GM12878 (cell line): ENCODE measurements around the gene SUSD5. TPM values are rescaled to one million over a fixed set of nuclear protein-coding genes. Genes with fewer than 3 reads are reported as not detected.

Experiments used
- ATAC-seq: fragments of 200-7000 bp; cut with Tn5 transposase; 3 replicates; pipeline ENCODE4 v1.9.1; 2020; ENCODE audit warnings: mild to moderate bottlenecking, moderate library complexity
- BruUV-seq: library from RNA; stranded (reverse); fragments of 400-500 nt; replicated peaks from 2 replicates; lab custom pipeline; 2021; lab: Mats Ljungman, UMichigan
- CTCF ChIA-PET: fragments of 300-600 bp; sonication (Branson Sonifier 250); formaldehyde crosslinking; extraction: SDS; loops from one replicate; lab custom pipeline; 2021; ENCODE audit warnings: inconsistent platforms; lab: Yijun Ruan, JAX
- POLR2A ChIA-PET: fragments of 350-600 bp; formaldehyde crosslinking; extraction: SDS; loops from one replicate; lab custom pipeline; 2021; ENCODE audit warnings: inconsistent platforms; lab: Charles Lee
- RAD21 ChIA-PET: fragments of 300-600 bp; sonication (Branson Sonifier 250); formaldehyde crosslinking; loops from one replicate; lab custom pipeline; 2023; ENCODE audit warnings: antibody characterized with exemption; ENCODE audit not compliant: unreplicated experiment; lab: Charles Lee
- SMC1A ChIA-PET: fragments of 300-600 bp; sonication (Branson Sonifier 250); formaldehyde crosslinking; loops from one replicate; lab custom pipeline; 2023; ENCODE audit not compliant: unreplicated experiment, uncharacterized antibody; lab: Charles Lee
- DNase-seq: peaks from one replicate; pipeline ENCODE4 v3.0.0-alpha.2; 2011; ENCODE audit warnings: low read depth, low spot score
- FAIRE-seq: peaks from 3 replicates; lab custom pipeline; 2011; peaks lifted over from hg19 to GRCh38; lab: Jason Lieb, UNC
- H2AFZ ChIP-seq: 2 replicates; pipeline ENCODE4 v1.6.0; 2011; ENCODE audit warnings: low read depth, low read length, control low read depth; ENCODE audit not compliant: control insufficient read depth
- H3K27ac ChIP-seq: 2 replicates; pipeline ENCODE4 v1.5.1; 2011; ENCODE audit warnings: control low read depth; ENCODE audit not compliant: control insufficient read depth, insufficient read depth
- H3K27me3 ChIP-seq, 2 experiments: replicated peaks in 1 of 2; 2 replicates each; pipeline versions ENCODE4 v1.6.0 to v1.6.1; 2011; ENCODE audit warnings: low read length in 1 of 2; ENCODE audit not compliant: control insufficient read depth in 2 of 2, insufficient read depth in 2 of 2
- H3K36me3 ChIP-seq, 2 experiments: 2 replicates each; pipeline ENCODE4 v1.5.1; 2011; ENCODE audit warnings: low read length in 1 of 2; ENCODE audit not compliant: control insufficient read depth in 2 of 2, insufficient read depth in 2 of 2
- H3K4me1 ChIP-seq: 2 replicates; pipeline ENCODE4 v1.6.1; 2011; ENCODE audit warnings: mild to moderate bottlenecking, low read length, moderate library complexity, mixed read lengths; ENCODE audit not compliant: control insufficient read depth, insufficient read depth
- H3K4me2 ChIP-seq: 2 replicates; pipeline ENCODE4 v1.6.0; 2011; ENCODE audit warnings: control low read depth; ENCODE audit not compliant: control insufficient read depth, insufficient read depth
- H3K4me3 ChIP-seq: fragments of 200-600 bp; sonication (generic); 2 replicates; pipeline ENCODE4 v1.5.1; 2016
- H3K79me2 ChIP-seq: 2 replicates; pipeline ENCODE4 v1.6.0; 2011; ENCODE audit warnings: low read length; ENCODE audit not compliant: control insufficient read depth, insufficient read depth
- H3K9ac ChIP-seq: 2 replicates; pipeline ENCODE4 v1.8.0; 2011; ENCODE audit warnings: low read length, control low read depth, mixed read lengths; ENCODE audit not compliant: control insufficient read depth, insufficient read depth
- H3K9me3 ChIP-seq: replicated peaks from 3 replicates; pipeline ENCODE4 v1.5.1; 2011; ENCODE audit warnings: mild to moderate bottlenecking, low read length; ENCODE audit not compliant: control insufficient read depth, insufficient read depth
- H4K20me1 ChIP-seq: 2 replicates; pipeline ENCODE4 v1.6.0; 2011; ENCODE audit not compliant: control insufficient read depth, insufficient read depth
- CBX5 ChIP-seq: sonication (generic); IDR thresholded peaks from 2 replicates; pipeline ENCODE4 v1.6.1; 2016; ENCODE audit warnings: low read depth, moderate library complexity, mild to moderate bottlenecking, inconsistent platforms
- CHD2 ChIP-seq: IDR thresholded peaks from 2 replicates; pipeline ENCODE4 v1.6.1; 2011; ENCODE audit warnings: low read depth, low read length, improper control_type of control experiment, borderline replicate concordance
- CREM ChIP-seq: IDR thresholded peaks from 2 replicates; pipeline ENCODE4 v1.6.1; 2014; ENCODE audit warnings: antibody characterized with exemption, low read depth
- GABPA ChIP-seq: IDR thresholded peaks from 2 replicates; pipeline ENCODE4 v1.6.1; 2014; ENCODE audit warnings: antibody characterized with exemption, low read depth, mild to moderate bottlenecking, inconsistent platforms
- HCFC1 ChIP-seq: fragments of 150-350 bp; IDR thresholded peaks from 2 replicates; pipeline ENCODE4 v1.6.1; 2014; ENCODE audit warnings: low read length
- HDAC6 ChIP-seq: fragments of 200-600 bp; sonication (generic); IDR thresholded peaks from one replicate; pipeline ENCODE4 v1.8.0; 2017; ENCODE audit warnings: antibody characterized with exemption; ENCODE audit not compliant: unreplicated experiment
- MYB ChIP-seq: fragments of 150-350 bp; IDR thresholded peaks from 2 replicates; pipeline ENCODE4 v1.6.1; 2014; ENCODE audit warnings: mild to moderate bottlenecking, low read depth, low read length, borderline replicate concordance
- RFX5 ChIP-seq: IDR thresholded peaks from 2 replicates; pipeline ENCODE4 v1.6.1; 2011; ENCODE audit warnings: low read depth, low read length, improper control_type of control experiment
- SRF ChIP-seq, 2 experiments: IDR thresholded peaks; 2 replicates each; pipeline ENCODE4 v1.6.1; 2011; ENCODE audit warnings: low read depth in 2 of 2, low read length in 2 of 2, mild to moderate bottlenecking in 1 of 2, moderate library complexity in 1 of 2
- TBL1XR1 ChIP-seq: IDR thresholded peaks from 2 replicates; pipeline ENCODE4 v1.6.1; 2012; ENCODE audit warnings: low read depth, low read length, improper control_type of control experiment
- TCF3 ChIP-seq: IDR thresholded peaks from 2 replicates; pipeline ENCODE4 v1.6.1; 2012; ENCODE audit warnings: low read depth, mild to moderate bottlenecking, low read length, borderline replicate concordance; ENCODE audit not compliant: insufficient read depth
- WRNIP1 ChIP-seq: IDR thresholded peaks from 2 replicates; pipeline ENCODE4 v1.6.1; 2011; ENCODE audit warnings: low read depth, low read length, improper control_type of control experiment, borderline replicate concordance
- WGBS: methylation state at CpG from one replicate; pipeline ENCODE4 v1.1.6; 2016; ENCODE audit warnings: low lambda C conversion rate; ENCODE audit not compliant: insufficient replicate concordance, insufficient coverage; ENCODE audit errors: missing lambda C conversion rate; 5-methylcytosine and 5-hydroxymethylcytosine counted together
- in situ Hi-C: fragments of 300-500 bp; cut with MboI; formaldehyde crosslinking; loops from 9 replicates; pipeline ENCODE4 v1.14.3; 2018; ENCODE audit warnings: mixed read lengths
- intact Hi-C: fragments of 100-400 bp; cut with micrococcal nuclease; formaldehyde crosslinking; loops from one replicate; pipeline ENCODE4 v1.14.2; 2022; ENCODE audit not compliant: unreplicated experiment
- polyA plus RNA-seq, 11 experiments: library from polyadenylated mRNA; depleted of rRNA in 4 of 11; unstranded in 6 of 11; stranded (reverse) in 5 of 11; fragments of >200 nt; fragmentation: Nextera tagmentation in 4 of 11; fragmentation: Illumina TruSeq in 1 of 11; extraction: Ambion mirVana in 4 of 11; extraction: Trizol in 1 of 11; gene quantifications; 1 replicate in 1 of 11; 2 replicates in 10 of 11; pipeline versions ENCODE4 v1.2.1 to v1.2.3, GENCODE V29; 2011 to 2016; ENCODE audit warnings: inconsistent platforms in 2 of 11, missing spikeins in 2 of 11, low read depth in 1 of 11
- total RNA-seq, 4 experiments: library from RNA; depleted of rRNA in 3 of 4; stranded (reverse); fragments of >200 nt in 3 of 4; fragmentation: Illumina TruSeq in 1 of 4; extraction: Trizol in 1 of 4; gene quantifications; 2 replicates each; pipeline versions ENCODE4 v1.2.1 to v1.2.3, GENCODE V29; 2013 to 2021
- TF ChIP-seq, protein P1 (sequence below): fragments of 450-650 bp; IDR thresholded peaks from 2 replicates; pipeline ENCODE4 v1.6.1; 2017; ENCODE audit warnings: mild to moderate bottlenecking, moderate library complexity
- TF ChIP-seq, protein P2 (sequence below): fragments of 450-650 bp; IDR thresholded peaks from 2 replicates; pipeline ENCODE4 v1.6.1; 2018; ENCODE audit warnings: mild to moderate bottlenecking, low read depth, moderate library complexity; ENCODE audit not compliant: partially characterized antibody

SUSD5 gene
- total and polyA plus RNA-seq, 10 of the 15 experiments (the other 5 are each of a cell fraction or from before 2014, with no cell fraction given) = 0.01 to 0.05 (median 0.03) TPM; not detected in 4

DNA sequence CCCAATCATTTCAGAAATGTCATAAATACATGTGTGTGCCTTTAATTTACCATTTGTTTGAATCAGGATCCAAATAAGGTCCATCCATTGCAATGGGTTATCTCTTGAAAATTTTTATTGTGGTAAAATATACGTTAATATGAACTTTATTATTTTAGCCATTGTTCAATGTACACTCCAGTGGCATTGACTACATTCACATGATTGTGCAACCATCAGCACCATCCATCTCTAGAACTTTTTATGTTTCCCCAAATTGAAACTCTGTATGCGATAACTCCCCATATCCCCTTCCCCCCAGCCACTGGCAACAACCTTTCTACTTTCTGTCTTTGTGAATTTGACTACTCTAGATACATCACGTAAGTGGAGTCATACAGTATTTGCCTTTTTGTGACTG lies 92.8 kb downstream of the SUSD5 start (continued):
- TF ChIP-seq, protein P1, sequence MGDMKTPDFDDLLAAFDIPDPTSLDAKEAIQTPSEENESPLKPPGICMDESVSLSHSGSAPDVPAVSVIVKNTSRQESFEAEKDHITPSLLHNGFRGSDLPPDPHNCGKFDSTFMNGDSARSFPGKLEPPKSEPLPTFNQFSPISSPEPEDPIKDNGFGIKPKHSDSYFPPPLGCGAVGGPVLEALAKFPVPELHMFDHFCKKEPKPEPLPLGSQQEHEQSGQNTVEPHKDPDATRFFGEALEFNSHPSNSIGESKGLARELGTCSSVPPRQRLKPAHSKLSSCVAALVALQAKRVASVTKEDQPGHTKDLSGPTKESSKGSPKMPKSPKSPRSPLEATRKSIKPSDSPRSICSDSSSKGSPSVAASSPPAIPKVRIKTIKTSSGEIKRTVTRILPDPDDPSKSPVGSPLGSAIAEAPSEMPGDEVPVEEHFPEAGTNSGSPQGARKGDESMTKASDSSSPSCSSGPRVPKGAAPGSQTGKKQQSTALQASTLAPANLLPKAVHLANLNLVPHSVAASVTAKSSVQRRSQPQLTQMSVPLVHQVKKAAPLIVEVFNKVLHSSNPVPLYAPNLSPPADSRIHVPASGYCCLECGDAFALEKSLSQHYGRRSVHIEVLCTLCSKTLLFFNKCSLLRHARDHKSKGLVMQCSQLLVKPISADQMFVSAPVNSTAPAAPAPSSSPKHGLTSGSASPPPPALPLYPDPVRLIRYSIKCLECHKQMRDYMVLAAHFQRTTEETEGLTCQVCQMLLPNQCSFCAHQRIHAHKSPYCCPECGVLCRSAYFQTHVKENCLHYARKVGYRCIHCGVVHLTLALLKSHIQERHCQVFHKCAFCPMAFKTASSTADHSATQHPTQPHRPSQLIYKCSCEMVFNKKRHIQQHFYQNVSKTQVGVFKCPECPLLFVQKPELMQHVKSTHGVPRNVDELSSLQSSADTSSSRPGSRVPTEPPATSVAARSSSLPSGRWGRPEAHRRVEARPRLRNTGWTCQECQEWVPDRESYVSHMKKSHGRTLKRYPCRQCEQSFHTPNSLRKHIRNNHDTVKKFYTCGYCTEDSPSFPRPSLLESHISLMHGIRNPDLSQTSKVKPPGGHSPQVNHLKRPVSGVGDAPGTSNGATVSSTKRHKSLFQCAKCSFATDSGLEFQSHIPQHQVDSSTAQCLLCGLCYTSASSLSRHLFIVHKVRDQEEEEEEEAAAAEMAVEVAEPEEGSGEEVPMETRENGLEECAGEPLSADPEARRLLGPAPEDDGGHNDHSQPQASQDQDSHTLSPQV = no peak
- TF ChIP-seq TCF3 = no peak
- no peak for TF ChIP-seq SRF (IDR thresholded peaks at IDR 0.05; ENCODE audit: low read depth in 2 of 2, low read length in 2 of 2)

DNA sequence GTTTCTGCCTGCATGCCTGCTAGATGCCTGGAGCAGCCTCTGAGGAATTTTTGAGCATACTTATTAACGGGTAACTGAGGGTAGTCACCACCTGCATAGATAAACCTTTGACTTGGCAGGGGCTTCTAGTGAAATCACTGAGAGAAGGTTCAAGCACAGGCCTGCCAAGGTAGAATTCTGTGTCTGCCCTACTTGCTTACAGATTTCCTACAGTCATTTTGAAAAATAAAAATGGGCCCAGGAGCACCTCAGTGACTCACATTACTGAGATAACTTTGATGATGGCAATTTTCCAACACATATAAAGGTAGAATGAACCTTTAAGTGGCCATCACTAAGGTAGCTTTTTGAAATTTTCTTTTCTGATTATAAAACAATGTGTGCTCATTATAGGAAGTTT lies 94.0 kb downstream of the SUSD5 start:
- no peak overlapping the region for H3K4me2 ChIP-seq
- DNase-seq = no peak
- no peak for ATAC-seq
- H3K4me1 ChIP-seq = no peaks in the 10 kb centered on the region
- no peaks in the 10 kb centered on the region for H3K79me2 ChIP-seq
- H3K27ac ChIP-seq = no peak overlapping the region
- no TSS peak for BruUV-seq
- SMC1A ChIA-PET = interaction anchor here (0.9 kb wide), 1 partner anchor 248 kb away, joined by 3 read pairs; no protein-coding TSS in a partner anchor
- WGBS = 53% methylated on average over 1 of the region's 1 CpG
- no peak overlapping the region for H3K4me3 ChIP-seq
- H3K9ac ChIP-seq = no peak overlapping the region
- H3K27me3 ChIP-seq = no peaks in the 10 kb centered on the region
- intact Hi-C loops (loop anchor here (5.0 kb wide), 1 partner anchor 177 kb away; no protein-coding TSS in a partner anchor), in situ Hi-C loops (no loop called here)
- POLR2A ChIA-PET = interaction anchor here (0.7 kb wide), 1 partner anchor 248 kb away, joined by 11 read pairs; no protein-coding TSS in a partner anchor
- CTCF ChIA-PET = interaction anchor here (1.2 to 2.0 kb wide), 4 partner anchors 11 to 248 kb away, joined by 3 to 10 read pairs (median 3); no protein-coding TSS in a partner anchor
- no peaks in the 10 kb centered on the region for H4K20me1 ChIP-seq
- FAIRE-seq = no peak
- H3K9me3 ChIP-seq = no peaks in the 10 kb centered on the region
- H3K36me3 ChIP-seq = no peaks in the 10 kb centered on the region
- no peak overlapping the region for H2AFZ ChIP-seq
- RAD21 ChIA-PET = no interaction called here
- no peak for TF ChIP-seq HDAC6
- no peak for TF ChIP-seq TBL1XR1
- no peak for TF ChIP-seq MYB
- TF ChIP-seq HCFC1 = no peak
- TF ChIP-seq GABPA = no peak
- TF ChIP-seq RFX5 = no peak
- TF ChIP-seq CBX5 = no peak
- no peak for TF ChIP-seq CREM
- TF ChIP-seq CHD2 = no peak
- no peak for TF ChIP-seq WRNIP1
- TF ChIP-seq, protein P2, sequence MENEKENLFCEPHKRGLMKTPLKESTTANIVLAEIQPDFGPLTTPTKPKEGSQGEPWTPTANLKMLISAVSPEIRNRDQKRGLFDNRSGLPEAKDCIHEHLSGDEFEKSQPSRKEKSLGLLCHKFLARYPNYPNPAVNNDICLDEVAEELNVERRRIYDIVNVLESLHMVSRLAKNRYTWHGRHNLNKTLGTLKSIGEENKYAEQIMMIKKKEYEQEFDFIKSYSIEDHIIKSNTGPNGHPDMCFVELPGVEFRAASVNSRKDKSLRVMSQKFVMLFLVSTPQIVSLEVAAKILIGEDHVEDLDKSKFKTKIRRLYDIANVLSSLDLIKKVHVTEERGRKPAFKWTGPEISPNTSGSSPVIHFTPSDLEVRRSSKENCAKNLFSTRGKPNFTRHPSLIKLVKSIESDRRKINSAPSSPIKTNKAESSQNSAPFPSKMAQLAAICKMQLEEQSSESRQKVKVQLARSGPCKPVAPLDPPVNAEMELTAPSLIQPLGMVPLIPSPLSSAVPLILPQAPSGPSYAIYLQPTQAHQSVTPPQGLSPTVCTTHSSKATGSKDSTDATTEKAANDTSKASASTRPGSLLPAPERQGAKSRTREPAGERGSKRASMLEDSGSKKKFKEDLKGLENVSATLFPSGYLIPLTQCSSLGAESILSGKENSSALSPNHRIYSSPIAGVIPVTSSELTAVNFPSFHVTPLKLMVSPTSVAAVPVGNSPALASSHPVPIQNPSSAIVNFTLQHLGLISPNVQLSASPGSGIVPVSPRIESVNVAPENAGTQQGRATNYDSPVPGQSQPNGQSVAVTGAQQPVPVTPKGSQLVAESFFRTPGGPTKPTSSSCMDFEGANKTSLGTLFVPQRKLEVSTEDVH = no peak
